GM12872 (cell line): Measurements from ENCODE around the gene PLXNA2.

Experiments used
- TF ChIP-seq, protein P1 (sequence below): IDR thresholded peaks from 3 replicates; pipeline ENCODE4 v1.5.1; 2011; ENCODE audit warnings: low read depth, mild to moderate bottlenecking, low read length, moderate library complexity; ENCODE audit not compliant: insufficient read depth

Gene PLXNA2

GRCh38 chr1:208052135-208052534, 192.0 kb downstream of the PLXNA2 start:
- TF ChIP-seq, protein P1, sequence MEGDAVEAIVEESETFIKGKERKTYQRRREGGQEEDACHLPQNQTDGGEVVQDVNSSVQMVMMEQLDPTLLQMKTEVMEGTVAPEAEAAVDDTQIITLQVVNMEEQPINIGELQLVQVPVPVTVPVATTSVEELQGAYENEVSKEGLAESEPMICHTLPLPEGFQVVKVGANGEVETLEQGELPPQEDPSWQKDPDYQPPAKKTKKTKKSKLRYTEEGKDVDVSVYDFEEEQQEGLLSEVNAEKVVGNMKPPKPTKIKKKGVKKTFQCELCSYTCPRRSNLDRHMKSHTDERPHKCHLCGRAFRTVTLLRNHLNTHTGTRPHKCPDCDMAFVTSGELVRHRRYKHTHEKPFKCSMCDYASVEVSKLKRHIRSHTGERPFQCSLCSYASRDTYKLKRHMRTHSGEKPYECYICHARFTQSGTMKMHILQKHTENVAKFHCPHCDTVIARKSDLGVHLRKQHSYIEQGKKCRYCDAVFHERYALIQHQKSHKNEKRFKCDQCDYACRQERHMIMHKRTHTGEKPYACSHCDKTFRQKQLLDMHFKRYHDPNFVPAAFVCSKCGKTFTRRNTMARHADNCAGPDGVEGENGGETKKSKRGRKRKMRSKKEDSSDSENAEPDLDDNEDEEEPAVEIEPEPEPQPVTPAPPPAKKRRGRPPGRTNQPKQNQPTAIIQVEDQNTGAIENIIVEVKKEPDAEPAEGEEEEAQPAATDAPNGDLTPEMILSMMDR = no peak

DNA sequence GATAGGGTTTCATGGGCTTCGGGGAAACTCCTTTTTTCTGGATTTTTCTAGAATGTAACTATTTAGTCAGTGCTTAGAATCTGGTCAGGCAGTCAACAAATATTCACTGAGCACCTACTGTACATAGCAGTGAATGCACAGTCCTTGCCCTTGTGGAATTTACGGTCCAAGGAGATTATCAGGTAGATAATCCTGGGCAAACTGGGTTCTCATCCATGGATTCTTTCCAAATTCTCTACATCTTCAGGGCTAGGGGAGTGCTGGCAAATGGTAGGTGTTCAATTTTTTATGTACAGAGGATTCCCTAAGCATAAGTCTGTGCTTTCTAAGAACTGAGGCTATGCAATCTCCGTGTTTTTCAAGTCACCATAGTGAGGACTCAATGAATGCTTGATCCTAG, 192.5 kb downstream of the PLXNA2 start:
- TF ChIP-seq, protein P1 = no peak

- TF ChIP-seq, protein P1 = no peak
These were observed 195.3 kb downstream of the PLXNA2 start for GRCh38 chr1:208048904-208049303.

- TF ChIP-seq, protein P1 = no peak
These were observed 196.2 kb downstream of the PLXNA2 start for GRCh38 chr1:208047975-208048374.

DNA sequence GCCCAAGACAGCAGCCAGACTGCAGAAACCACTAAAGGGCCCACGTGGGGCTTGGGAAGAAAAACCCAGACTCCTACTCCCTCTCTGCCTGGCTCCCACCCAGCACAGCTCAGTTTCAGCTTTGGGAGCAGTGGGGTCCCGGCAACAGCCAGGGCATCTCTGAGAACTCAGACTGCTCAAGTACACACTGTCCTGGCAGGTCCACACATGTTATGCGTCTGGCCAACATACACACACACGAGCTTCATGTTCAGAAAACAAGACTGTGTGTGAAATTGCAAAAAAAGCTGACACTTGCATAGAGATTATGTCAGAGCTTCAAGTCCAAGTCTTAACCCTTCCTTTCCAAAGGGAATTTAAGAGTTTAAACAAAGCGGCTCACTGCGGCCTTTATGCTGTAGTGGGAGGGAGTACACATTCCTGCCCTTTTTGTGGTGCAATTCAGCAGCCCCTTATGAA, 196.7 kb downstream of the PLXNA2 start:
- TF ChIP-seq, protein P1 = no peak

DNA sequence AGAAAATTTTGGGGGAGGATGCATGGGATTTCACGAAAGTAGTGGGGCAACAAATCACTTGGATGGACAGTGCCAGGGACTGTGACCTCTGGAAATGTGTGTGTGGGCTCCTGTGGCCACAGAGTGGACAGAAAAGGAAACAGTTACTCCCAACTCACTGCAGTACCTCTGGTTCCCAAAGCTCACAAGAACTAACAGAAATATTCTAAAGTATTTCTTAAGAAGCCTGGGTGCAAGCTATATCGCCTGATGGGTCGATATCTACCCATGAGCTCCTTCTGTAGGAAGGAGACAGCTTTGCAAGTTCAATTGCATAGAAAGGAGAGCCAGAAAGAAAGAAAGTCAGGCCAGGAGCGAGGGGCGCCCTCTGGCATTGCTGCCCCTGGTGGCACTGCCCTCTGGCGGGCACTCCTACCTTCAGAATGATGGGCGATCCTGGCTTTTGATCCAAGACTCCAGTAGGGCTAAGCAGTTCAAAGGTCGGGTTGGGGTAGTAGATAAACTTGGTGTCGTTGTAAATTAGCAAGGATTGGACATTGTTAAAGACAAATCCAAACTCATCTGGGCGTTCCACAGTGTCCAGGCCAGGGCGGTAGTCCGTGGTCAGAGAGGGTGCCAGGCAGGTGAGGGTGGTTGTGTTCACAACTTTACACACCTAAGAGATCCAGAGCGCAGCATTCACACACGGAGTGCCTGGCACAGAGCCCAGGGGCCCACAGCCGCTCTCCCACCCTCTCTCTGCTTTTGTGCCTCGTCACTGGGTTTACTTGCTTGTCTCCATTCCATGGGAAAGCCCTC, 198.5 kb downstream of the PLXNA2 start:
- TF ChIP-seq, protein P1 = peak; percentile 23; the same call in 1 of the 3 replicates

- TF ChIP-seq, protein P1 = no peak
These were observed 199.4 kb downstream of the PLXNA2 start for GRCh38 chr1:208044589-208045462.
